ENCODE data around the gene SMYD4.

Gene SMYD4

DNA sequence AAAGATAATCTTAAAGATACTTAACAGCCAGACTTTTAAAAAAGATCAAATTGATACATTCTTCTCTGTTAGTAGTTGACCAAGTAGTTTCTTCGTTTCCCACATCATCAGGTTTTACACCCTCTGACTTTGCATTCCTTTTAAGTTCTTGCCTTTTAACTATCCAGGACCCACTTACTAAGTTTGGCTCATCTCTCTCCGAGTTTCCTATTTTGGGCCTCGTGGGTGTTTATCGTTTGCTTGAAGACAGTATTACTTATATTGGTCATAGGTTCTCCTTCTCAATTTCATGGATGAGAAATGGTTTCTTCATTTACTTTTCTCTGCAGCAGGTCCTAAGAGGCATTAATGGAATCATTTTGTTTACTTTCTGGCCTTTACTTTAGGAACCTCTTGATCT, 43.3 kb upstream of the SMYD4 start:
- no peak overlapping the region for H3K4me3 ChIP-seq (ENCODE audit: low read depth, low read length)
- no peaks in the 10 kb centered on the region for H3K4me1 ChIP-seq (ENCODE audit: control insufficient read depth, insufficient read depth, low read length)
- TF ChIP-seq ZNF341 (tag by site-specific recombination; IDR thresholded peaks at IDR 0.05; ENCODE audit: low read depth) (no peak), GFI1B (tag by site-specific recombination; IDR thresholded peaks at IDR 0.05) (no peak), ZBTB48 (tag by site-specific recombination; IDR thresholded peaks at IDR 0.05) (no peak), ZNF202 (tag by site-specific recombination; IDR thresholded peaks at IDR 0.05; ENCODE audit: borderline replicate concordance) (no peak), ZIC2 (tag by site-specific recombination; IDR thresholded peaks at IDR 0.05) (no peak), ZNF146 (tag by site-specific recombination; IDR thresholded peaks at IDR 0.05) (no peak), ZNF561 (tag by site-specific recombination; IDR thresholded peaks at IDR 0.05; ENCODE audit: borderline replicate concordance) (no peak), ZFP3 (tag by site-specific recombination; IDR thresholded peaks at IDR 0.05; ENCODE audit: low read depth) (no peak), ZNF707 (tag by site-specific recombination; IDR thresholded peaks at IDR 0.05) (no peak), GLI4 (tag by site-specific recombination; IDR thresholded peaks at IDR 0.05) (no peak), KLF9 (tag by site-specific recombination; IDR thresholded peaks at IDR 0.05; ENCODE audit: low read depth) (no peak)
- TF ChIP-seq, protein P1, sequence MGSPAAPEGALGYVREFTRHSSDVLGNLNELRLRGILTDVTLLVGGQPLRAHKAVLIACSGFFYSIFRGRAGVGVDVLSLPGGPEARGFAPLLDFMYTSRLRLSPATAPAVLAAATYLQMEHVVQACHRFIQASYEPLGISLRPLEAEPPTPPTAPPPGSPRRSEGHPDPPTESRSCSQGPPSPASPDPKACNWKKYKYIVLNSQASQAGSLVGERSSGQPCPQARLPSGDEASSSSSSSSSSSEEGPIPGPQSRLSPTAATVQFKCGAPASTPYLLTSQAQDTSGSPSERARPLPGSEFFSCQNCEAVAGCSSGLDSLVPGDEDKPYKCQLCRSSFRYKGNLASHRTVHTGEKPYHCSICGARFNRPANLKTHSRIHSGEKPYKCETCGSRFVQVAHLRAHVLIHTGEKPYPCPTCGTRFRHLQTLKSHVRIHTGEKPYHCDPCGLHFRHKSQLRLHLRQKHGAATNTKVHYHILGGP (tag by site-specific recombination; IDR thresholded peaks at IDR 0.05), result no peak
- TF ChIP-seq, protein P2, sequence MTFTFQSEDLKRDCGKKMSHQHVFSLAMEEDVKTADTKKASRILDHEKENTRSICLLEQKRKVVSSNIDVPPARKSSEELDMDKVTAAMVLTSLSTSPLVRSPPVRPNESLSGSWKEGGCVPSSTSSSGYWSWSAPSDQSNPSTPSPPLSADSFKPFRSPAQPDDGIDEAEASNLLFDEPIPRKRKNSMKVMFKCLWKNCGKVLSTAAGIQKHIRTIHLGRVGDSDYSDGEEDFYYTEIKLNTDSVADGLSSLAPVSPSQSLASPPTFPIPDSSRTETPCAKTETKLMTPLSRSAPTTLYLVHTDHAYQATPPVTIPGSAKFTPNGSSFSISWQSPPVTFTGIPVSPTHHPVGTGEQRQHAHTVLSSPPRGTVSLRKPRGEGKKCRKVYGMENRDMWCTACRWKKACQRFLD (tag by site-specific recombination; IDR thresholded peaks at IDR 0.05), result no peak
- H3K36me3 ChIP-seq (ENCODE audit: control insufficient read depth in 2 of 2, insufficient read depth in 1 of 2, low read length in 2 of 2), result peaks cover 52 to 73% of the 10 kb centered on the region in 2 experiments
- H3K9me3 ChIP-seq (ENCODE audit: control insufficient read depth, insufficient read depth, low read depth, low read length), result no peaks in the 10 kb centered on the region
- H3K27ac ChIP-seq (ENCODE audit: extremely low read depth, low read depth, low read length), result no peak overlapping the region
- ChIA-PET POLR2A (no interaction called here), CTCF (interaction anchor here (0.6 kb wide), 1 partner anchor 96 kb away, joined by 4 read pairs; no protein-coding TSS in a partner anchor)

DNA sequence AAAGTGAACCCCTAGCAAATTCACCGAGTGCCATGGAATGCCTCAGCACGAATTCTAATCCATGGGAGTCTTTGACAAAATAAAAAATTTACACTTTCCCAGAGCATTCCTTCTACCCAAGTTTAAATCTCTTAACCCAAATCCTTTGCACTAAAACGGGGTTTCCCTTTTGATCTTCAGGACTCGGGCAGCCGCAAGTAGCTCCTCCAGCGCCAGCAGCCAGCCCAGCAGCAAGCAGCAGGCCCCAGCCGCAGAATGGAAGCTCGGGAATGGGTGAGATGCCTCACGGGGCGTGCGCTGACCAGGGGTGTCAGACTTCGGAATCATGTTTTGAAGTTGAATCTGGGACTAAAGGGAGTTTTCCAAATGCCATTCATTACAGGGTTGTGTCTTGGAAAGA, 42.6 kb upstream of the SMYD4 start:
- Histone ChIP-seq H3K4me1 (ENCODE audit: control insufficient read depth, insufficient read depth, low read length) (no peaks in the 10 kb centered on the region), H3K27ac (ENCODE audit: extremely low read depth, low read depth, low read length) (no peak overlapping the region), H3K4me3 (ENCODE audit: low read depth, low read length) (no peak overlapping the region), H3K9me3 (ENCODE audit: control insufficient read depth, insufficient read depth, low read depth, low read length) (no peaks in the 10 kb centered on the region), H3K36me3 (ENCODE audit: control insufficient read depth in 2 of 2, insufficient read depth in 1 of 2, low read length in 2 of 2) (peaks cover 52 to 68% of the 10 kb centered on the region in 2 experiments)
- ChIA-PET CTCF (interaction anchor here (0.8 kb wide), 1 partner anchor 154 kb away, joined by 5 read pairs; no protein-coding TSS in a partner anchor), POLR2A (no interaction called here)
- TF ChIP-seq IKZF3 (tag by site-specific recombination; IDR thresholded peaks at IDR 0.05) (no peak), ZNF677 (tag by site-specific recombination; IDR thresholded peaks at IDR 0.05) (no peak), ZBTB21 (tag by site-specific recombination; IDR thresholded peaks at IDR 0.05) (no peak), ZNF548 (tag by site-specific recombination; IDR thresholded peaks at IDR 0.05) (no peak), ZNF366 (tag by site-specific recombination; conservative IDR thresholded peaks at IDR 0.05) (no peak), ZNF184 (tag by site-specific recombination; IDR thresholded peaks at IDR 0.05) (no peak), ZNF830 (tag by site-specific recombination; IDR thresholded peaks at IDR 0.05; ENCODE audit: low read depth) (no peak), ZNF549 (tag by site-specific recombination; IDR thresholded peaks at IDR 0.05) (no peak), BCL11A (tag by site-specific recombination; IDR thresholded peaks at IDR 0.05; ENCODE audit: low read depth) (no peak), ZNF121 (tag by site-specific recombination; IDR thresholded peaks at IDR 0.05) (no peak), ZBTB1 (tag by site-specific recombination; IDR thresholded peaks at IDR 0.05) (no peak), ZNF146 (tag by site-specific recombination; IDR thresholded peaks at IDR 0.05) (no peak)
- TF ChIP-seq, protein P3, sequence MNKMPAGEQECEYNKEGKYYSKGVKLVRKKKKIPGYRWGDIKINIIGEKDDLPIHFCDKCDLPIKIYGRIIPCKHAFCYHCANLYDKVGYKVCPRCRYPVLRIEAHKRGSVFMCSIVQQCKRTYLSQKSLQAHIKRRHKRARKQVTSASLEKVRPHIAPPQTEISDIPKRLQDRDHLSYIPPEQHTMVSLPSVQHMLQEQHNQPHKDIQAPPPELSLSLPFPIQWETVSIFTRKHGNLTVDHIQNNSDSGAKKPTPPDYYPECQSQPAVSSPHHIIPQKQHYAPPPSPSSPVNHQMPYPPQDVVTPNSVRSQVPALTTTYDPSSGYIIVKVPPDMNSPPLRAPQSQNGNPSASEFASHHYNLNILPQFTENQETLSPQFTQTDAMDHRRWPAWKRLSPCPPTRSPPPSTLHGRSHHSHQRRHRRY (tag by site-specific recombination; IDR thresholded peaks at IDR 0.05), result no peak
- TF ChIP-seq, protein P4, sequence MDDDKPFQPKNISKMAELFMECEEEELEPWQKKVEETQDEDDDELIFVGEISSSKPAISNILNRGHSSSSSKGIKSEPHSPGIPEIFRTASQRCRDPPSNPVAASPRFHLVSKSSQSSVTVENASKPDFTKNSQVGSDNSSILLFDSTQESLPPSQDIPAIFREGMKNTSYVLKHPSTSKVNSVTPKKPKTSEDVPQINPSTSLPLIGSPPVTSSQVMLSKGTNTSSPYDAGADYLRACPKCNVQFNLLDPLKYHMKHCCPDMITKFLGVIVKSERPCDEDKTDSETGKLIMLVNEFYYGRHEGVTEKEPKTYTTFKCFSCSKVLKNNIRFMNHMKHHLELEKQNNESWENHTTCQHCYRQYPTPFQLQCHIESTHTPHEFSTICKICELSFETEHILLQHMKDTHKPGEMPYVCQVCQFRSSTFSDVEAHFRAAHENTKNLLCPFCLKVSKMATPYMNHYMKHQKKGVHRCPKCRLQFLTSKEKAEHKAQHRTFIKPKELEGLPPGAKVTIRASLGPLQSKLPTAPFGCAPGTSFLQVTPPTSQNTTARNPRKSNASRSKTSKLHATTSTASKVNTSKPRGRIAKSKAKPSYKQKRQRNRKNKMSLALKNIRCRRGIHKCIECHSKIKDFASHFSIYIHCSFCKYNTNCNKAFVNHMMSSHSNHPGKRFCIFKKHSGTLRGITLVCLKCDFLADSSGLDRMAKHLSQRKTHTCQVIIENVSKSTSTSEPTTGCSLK (tag by site-specific recombination; IDR thresholded peaks at IDR 0.05), result no peak
- TF ChIP-seq, protein P1 (tag by site-specific recombination; IDR thresholded peaks at IDR 0.05), result no peak

All from HEK293 (cell line).